SW480 (cell line): Measurements from ENCODE around the gene GJC2.

Experiments
- DNase-seq: peaks from one replicate; pipeline ENCODE4 v3.0.0-alpha.2; 2016; ENCODE audit warnings: low spot score

GJC2 gene

GRCh38 chr1:228158151-228159007 lies 8.6 kb downstream of the GJC2 start:
- no peak for DNase-seq

GRCh38 chr1:228159008-228159665 lies 9.4 kb downstream of the GJC2 start:
- no peak for DNase-seq

- DNase-seq, result no peak
Observed at GRCh38 chr1:228160201-228160761, 10.6 kb downstream of the GJC2 start.

- DNase-seq, result no peak
Observed at GRCh38 chr1:228161362-228161761, 11.6 kb downstream of the GJC2 start.

GRCh38 chr1:228161866-228162265 lies 12.1 kb downstream of the GJC2 start:
- no peak for DNase-seq

GRCh38 chr1:228162286-228163006 lies 12.7 kb downstream of the GJC2 start:
- no peak for DNase-seq

- DNase-seq, result peak; percentile 57
Observed at GRCh38 chr1:228163007-228163753, 13.4 kb downstream of the GJC2 start.

GRCh38 chr1:228163776-228164519 lies 14.2 kb downstream of the GJC2 start:
- DNase-seq, result no peak

GRCh38 chr1:228164561-228165371 lies 15.0 kb downstream of the GJC2 start:
- no peak for DNase-seq

GRCh38 chr1:228165372-228166169 lies 15.8 kb downstream of the GJC2 start, which contains the start of gene IBA57:
TSS of gene IBA57 (plus strand) at chr1:228165804. CDS start at chr1:228165817, 13 bp downstream.
- peak; percentile 98 for DNase-seq

- DNase-seq, result peak; percentile 92
Observed at GRCh38 chr1:228166170-228166936, 16.6 kb downstream of the GJC2 start.

- DNase-seq, result no peak
Observed at GRCh38 chr1:228168563-228169270, 19.0 kb downstream of the GJC2 start.

- DNase-seq, result no peak
Observed at GRCh38 chr1:228169345-228169744, 19.6 kb downstream of the GJC2 start.

- DNase-seq, result no peak
Observed at GRCh38 chr1:228170666-228171065, 20.9 kb downstream of the GJC2 start.

GRCh38 chr1:228171221-228171891 lies 21.6 kb downstream of the GJC2 start:
- no peak for DNase-seq

GRCh38 chr1:228172591-228173527 lies 23.1 kb downstream of the GJC2 start:
- no peak for DNase-seq
